HepG2 (cell line): ENCODE data around the gene CD79A. TPM values are rescaled to one million over a fixed set of nuclear protein-coding genes. Genes with fewer than 3 reads are reported as not detected.
A peak's percentile ranks its signal among the peaks of the same experiment; 100 is the strongest.

ENCODE experiments used
- ATF7 ChIP-seq, 2 experiments: fragments of 450-650 bp in 1 of 2; sonication (generic) in 1 of 2; formaldehyde crosslinking in 1 of 2; IDR thresholded peaks; 2 replicates each; pipeline versions ENCODE4 v1.4.0 to v1.6.1; 2016 to 2020; ENCODE audit warnings: antibody characterized with exemption in 1 of 2, mild to moderate bottlenecking in 1 of 2, missing genetic modification reagents in 1 of 2
- ELF4 ChIP-seq: sonication (generic); formaldehyde crosslinking; IDR thresholded peaks from 2 replicates; pipeline ENCODE4 v1.5.0; 2020; ENCODE audit warnings: missing genetic modification reagents, mild to moderate bottlenecking, moderate library complexity, borderline replicate concordance
- ERF ChIP-seq: IDR thresholded peaks from 2 replicates; pipeline ENCODE4 v1.6.1; 2018; ENCODE audit warnings: missing biosample characterization, missing genetic modification reagents
- HMG20B ChIP-seq: conservative IDR thresholded peaks from 2 replicates; pipeline ENCODE4 v1.6.1; 2016; ENCODE audit warnings: missing genetic modification reagents, missing compliant biosample characterization
- IRX3 ChIP-seq: sonication (generic); formaldehyde crosslinking; IDR thresholded peaks from 2 replicates; pipeline ENCODE4 v1.8.1; 2023; ENCODE audit warnings: mild to moderate bottlenecking, low read depth, missing genetic modification reagents, borderline replicate concordance
- NONO ChIP-seq, 2 experiments: fragments of 450-650 bp in 1 of 2; sonication (generic) in 1 of 2; formaldehyde crosslinking in 1 of 2; IDR thresholded peaks in 1 of 2; conservative IDR thresholded peaks in 1 of 2; 2 replicates each; pipeline versions ENCODE4 v1.6.1 to v1.8.0; 2017 to 2022; ENCODE audit warnings: mild to moderate bottlenecking in 1 of 2, missing genetic modification reagents in 1 of 2, moderate library complexity in 1 of 2
- PAF1 ChIP-seq: IDR thresholded peaks from 2 replicates; pipeline ENCODE4 v1.6.1; 2016; ENCODE audit warnings: missing genetic modification reagents, missing compliant biosample characterization
- POLR2A ChIP-seq, 2 experiments: IDR thresholded peaks; 2 replicates each; pipeline ENCODE4 v1.6.1; 2011; ENCODE audit warnings: low read depth in 2 of 2, low read length in 2 of 2, mild to moderate bottlenecking in 1 of 2, moderate library complexity in 1 of 2; ENCODE audit not compliant: insufficient read depth in 1 of 2
- TOPORS ChIP-seq: sonication (generic); formaldehyde crosslinking; IDR thresholded peaks from 2 replicates; pipeline ENCODE4 v1.8.0; 2023; ENCODE audit warnings: mild to moderate bottlenecking, missing genetic modification reagents
- ZFP41 ChIP-seq: sonication (generic); formaldehyde crosslinking; IDR thresholded peaks from 2 replicates; pipeline ENCODE4 v1.4.0; 2020; ENCODE audit warnings: mild to moderate bottlenecking, missing genetic modification reagents, borderline replicate concordance
- ZFP62 ChIP-seq: sonication (generic); formaldehyde crosslinking; IDR thresholded peaks from 2 replicates; pipeline ENCODE4 v1.4.0; 2020; ENCODE audit warnings: missing genetic modification reagents
- ZNF17 ChIP-seq: sonication (generic); formaldehyde crosslinking; IDR thresholded peaks from 2 replicates; pipeline ENCODE4 v1.5.0; 2020; ENCODE audit warnings: mild to moderate bottlenecking, missing genetic modification reagents
- ZNF205 ChIP-seq: IDR thresholded peaks from 2 replicates; pipeline ENCODE4 v1.6.1; 2018; ENCODE audit warnings: missing biosample characterization, missing genetic modification reagents
- ZNF496 ChIP-seq: sonication (generic); formaldehyde crosslinking; IDR thresholded peaks from 2 replicates; pipeline ENCODE4 v1.8.1; 2023; ENCODE audit warnings: mild to moderate bottlenecking, moderate library complexity, missing genetic modification reagents; ENCODE audit not compliant: insufficient replicate concordance
- ZNF556 ChIP-seq: sonication (generic); formaldehyde crosslinking; IDR thresholded peaks from 2 replicates; pipeline ENCODE4 v1.4.0; 2020; ENCODE audit warnings: mild to moderate bottlenecking, missing genetic modification reagents, borderline replicate concordance
- ZNF615 ChIP-seq: sonication (generic); formaldehyde crosslinking; IDR thresholded peaks from 2 replicates; pipeline ENCODE4 v1.5.0; 2020; ENCODE audit warnings: mild to moderate bottlenecking, missing genetic modification reagents, borderline replicate concordance
- ZNF724P ChIP-seq: sonication (generic); formaldehyde crosslinking; IDR thresholded peaks from 2 replicates; pipeline ENCODE4 v1.8.0; 2022; ENCODE audit warnings: missing genetic modification reagents, borderline replicate concordance
- ZNF816 ChIP-seq: sonication (generic); formaldehyde crosslinking; IDR thresholded peaks from 2 replicates; pipeline ENCODE4 v1.8.0; 2022; ENCODE audit warnings: missing genetic modification reagents, mild to moderate bottlenecking, borderline replicate concordance
- polyA plus RNA-seq, 8 experiments: library from polyadenylated mRNA; depleted of rRNA in 3 of 8; stranded (reverse) in 7 of 8; unstranded in 1 of 8; fragments of >200 nt; fragmentation: Illumina TruSeq in 4 of 8; extraction: Trizol in 4 of 8; gene quantifications; 2 replicates each; pipeline versions ENCODE4 v1.2.1 to v1.2.3, GENCODE V29; 2011 to 2016; ENCODE audit warnings: low read depth in 4 of 8, missing spikeins in 1 of 8, mixed read lengths in 1 of 8; ENCODE audit not compliant: insufficient read depth in 1 of 8
- total RNA-seq, 5 experiments: library from RNA; depleted of rRNA; stranded (reverse); fragments of >200 nt; fragmentation: Illumina TruSeq; extraction: Trizol; gene quantifications; 2 replicates each; pipeline ENCODE4 v1.2.3, GENCODE V29; 2016; ENCODE audit warnings: low read depth in 1 of 5
- TF ChIP-seq, protein P1 (sequence below): sonication (generic); formaldehyde crosslinking; IDR thresholded peaks from 2 replicates; pipeline ENCODE4 v1.4.0; 2020; ENCODE audit warnings: missing genetic modification reagents
- TF ChIP-seq, protein P2 (sequence below): sonication (generic); formaldehyde crosslinking; conservative IDR thresholded peaks from 2 replicates; pipeline ENCODE4 v1.4.0; 2020; ENCODE audit warnings: missing genetic modification reagents
- TF ChIP-seq, protein P3 (sequence below): IDR thresholded peaks from 2 replicates; pipeline ENCODE4 v1.6.1; 2016; ENCODE audit warnings: low read depth
- TF ChIP-seq, protein P4 (sequence below): sonication (generic); formaldehyde crosslinking; IDR thresholded peaks from 2 replicates; pipeline ENCODE4 v1.8.0; 2022; ENCODE audit warnings: mild to moderate bottlenecking, missing genetic modification reagents, moderate library complexity
- TF ChIP-seq, protein P5 (sequence below): sonication (generic); formaldehyde crosslinking; IDR thresholded peaks from 2 replicates; pipeline ENCODE4 v1.5.0; 2020; ENCODE audit warnings: missing genetic modification reagents

CD79A gene
- total and polyA plus RNA-seq, 2 of the 13 experiments (the other 11 are each of a cell fraction or from before 2014, with no cell fraction given) = 0.24 to 0.33 TPM

DNA sequence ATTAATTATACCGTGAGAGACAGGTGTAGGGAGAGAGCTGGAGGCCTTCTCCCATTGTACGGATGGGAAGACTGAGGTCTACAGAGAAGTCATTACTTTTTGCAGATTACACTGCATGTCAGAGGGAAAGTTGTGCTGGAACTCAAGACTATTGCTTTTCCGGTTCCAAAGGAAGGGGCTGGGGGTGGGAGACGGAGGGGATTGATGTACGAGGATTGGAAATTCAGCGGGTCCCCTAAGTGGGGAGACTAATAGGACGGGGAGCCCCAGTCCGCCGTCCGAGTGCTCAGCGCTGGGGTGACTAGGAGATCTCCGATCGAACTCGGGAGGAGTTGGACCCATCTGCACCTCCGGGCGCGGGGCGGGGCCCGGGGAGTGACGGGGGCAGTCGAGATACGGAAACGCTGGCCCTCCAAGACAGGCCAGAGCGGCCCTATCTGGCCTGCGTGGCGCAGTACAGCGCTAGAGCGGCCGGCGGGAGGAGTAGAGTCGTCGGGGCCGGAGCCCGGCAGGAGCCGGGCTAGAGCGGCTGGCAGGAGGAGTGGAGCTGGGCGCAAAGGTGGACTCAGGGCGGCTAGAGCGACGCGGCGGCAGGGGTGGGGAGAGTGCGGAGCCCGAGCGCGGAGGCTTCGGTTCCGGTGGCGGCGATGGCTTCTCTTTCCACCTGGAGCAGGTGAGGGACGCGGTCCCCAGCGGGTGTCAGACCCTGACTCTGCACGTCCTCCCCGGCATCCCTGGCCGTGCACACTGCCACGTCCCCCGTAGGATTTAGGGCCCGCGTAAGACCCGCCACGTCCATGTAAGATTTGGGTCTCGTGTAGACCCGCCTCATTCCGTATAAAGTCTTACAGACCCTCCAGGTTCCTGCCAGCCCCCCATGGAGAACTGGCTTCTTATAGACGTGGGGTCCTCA lies 7.0 kb downstream of the CD79A start (continued):
- TF ChIP-seq, protein P1, sequence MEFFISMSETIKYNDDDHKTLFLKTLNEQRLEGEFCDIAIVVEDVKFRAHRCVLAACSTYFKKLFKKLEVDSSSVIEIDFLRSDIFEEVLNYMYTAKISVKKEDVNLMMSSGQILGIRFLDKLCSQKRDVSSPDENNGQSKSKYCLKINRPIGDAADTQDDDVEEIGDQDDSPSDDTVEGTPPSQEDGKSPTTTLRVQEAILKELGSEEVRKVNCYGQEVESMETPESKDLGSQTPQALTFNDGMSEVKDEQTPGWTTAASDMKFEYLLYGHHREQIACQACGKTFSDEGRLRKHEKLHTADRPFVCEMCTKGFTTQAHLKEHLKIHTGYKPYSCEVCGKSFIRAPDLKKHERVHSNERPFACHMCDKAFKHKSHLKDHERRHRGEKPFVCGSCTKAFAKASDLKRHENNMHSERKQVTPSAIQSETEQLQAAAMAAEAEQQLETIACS (CRISPR knock-in tag) = no peak
- TF ChIP-seq HMG20B (CRISPR knock-in tag) (0 out of 2 replicates have a peak, but pooled peaks have one; percentile 18), ATF7 (IDR thresholded peaks at IDR 0.05) (no peak), ATF7 (CRISPR knock-in tag; IDR thresholded peaks at IDR 0.05) (no peak), ZNF816 (no peak), PAF1 (CRISPR knock-in tag) (no peak), NONO (IDR thresholded peaks at IDR 0.05) (no peak), NONO (CRISPR knock-in tag; conservative IDR thresholded peaks at IDR 0.05) (peak; percentile 94), ZNF496 (CRISPR knock-in tag) (no peak), ZNF615 (CRISPR knock-in tag) (peak; percentile 18; the same call in 1 of the 2 replicates), ZFP41 (CRISPR knock-in tag) (no peak; the same call in 1 of the 2 replicates), ZFP62 (CRISPR knock-in tag) (0 out of 2 replicates have a peak, but pooled peaks have one; percentile 15), ZNF724P (CRISPR knock-in tag) (peak; percentile 68; the same call in 1 of the 2 replicates), IRX3 (no peak), ZNF17 (CRISPR knock-in tag) (no peak), ZNF205 (CRISPR knock-in tag) (peak; percentile 82; the same call in 1 of the 2 replicates), ELF4 (CRISPR knock-in tag) (peak; percentile 61; the same call in 1 of the 2 replicates), ERF (CRISPR knock-in tag) (peak; percentile 81), ZNF556 (CRISPR knock-in tag) (0 out of 2 replicates have a peak, but pooled peaks have one; percentile 22), POLR2A (IDR thresholded peaks at IDR 0.05; ENCODE audit: insufficient read depth in 1 of 2, low read depth in 2 of 2, low read length in 2 of 2) (peak; percentile 55 to 74; a peak in 3 of 4 replicates), TOPORS (no peak)
- TF ChIP-seq, protein P2, sequence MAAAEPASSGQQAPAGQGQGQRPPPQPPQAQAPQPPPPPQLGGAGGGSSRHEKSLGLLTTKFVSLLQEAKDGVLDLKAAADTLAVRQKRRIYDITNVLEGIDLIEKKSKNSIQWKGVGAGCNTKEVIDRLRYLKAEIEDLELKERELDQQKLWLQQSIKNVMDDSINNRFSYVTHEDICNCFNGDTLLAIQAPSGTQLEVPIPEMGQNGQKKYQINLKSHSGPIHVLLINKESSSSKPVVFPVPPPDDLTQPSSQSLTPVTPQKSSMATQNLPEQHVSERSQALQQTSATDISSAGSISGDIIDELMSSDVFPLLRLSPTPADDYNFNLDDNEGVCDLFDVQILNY (CRISPR knock-in tag) = no peak
- TF ChIP-seq, protein P3, sequence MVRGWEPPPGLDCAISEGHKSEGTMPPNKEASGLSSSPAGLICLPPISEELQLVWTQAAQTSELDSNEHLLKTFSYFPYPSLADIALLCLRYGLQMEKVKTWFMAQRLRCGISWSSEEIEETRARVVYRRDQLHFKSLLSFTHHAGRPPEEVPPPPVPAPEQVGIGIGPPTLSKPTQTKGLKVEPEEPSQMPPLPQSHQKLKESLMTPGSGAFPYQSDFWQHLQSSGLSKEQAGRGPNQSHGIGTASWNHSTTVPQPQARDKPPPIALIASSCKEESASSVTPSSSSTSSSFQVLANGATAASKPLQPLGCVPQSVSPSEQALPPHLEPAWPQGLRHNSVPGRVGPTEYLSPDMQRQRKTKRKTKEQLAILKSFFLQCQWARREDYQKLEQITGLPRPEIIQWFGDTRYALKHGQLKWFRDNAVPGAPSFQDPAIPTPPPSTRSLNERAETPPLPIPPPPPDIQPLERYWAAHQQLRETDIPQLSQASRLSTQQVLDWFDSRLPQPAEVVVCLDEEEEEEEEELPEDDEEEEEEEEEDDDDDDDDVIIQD = peak; percentile 38; the same call in 1 of the 2 replicates
- TF ChIP-seq, protein P4, sequence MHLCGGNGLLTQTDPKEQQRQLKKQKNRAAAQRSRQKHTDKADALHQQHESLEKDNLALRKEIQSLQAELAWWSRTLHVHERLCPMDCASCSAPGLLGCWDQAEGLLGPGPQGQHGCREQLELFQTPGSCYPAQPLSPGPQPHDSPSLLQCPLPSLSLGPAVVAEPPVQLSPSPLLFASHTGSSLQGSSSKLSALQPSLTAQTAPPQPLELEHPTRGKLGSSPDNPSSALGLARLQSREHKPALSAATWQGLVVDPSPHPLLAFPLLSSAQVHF (CRISPR knock-in tag) = 0 out of 2 replicates have a peak, but pooled peaks have one; percentile 32
- TF ChIP-seq, protein P5, sequence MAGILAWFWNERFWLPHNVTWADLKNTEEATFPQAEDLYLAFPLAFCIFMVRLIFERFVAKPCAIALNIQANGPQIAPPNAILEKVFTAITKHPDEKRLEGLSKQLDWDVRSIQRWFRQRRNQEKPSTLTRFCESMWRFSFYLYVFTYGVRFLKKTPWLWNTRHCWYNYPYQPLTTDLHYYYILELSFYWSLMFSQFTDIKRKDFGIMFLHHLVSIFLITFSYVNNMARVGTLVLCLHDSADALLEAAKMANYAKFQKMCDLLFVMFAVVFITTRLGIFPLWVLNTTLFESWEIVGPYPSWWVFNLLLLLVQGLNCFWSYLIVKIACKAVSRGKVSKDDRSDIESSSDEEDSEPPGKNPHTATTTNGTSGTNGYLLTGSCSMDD (CRISPR knock-in tag) = no peak
